ENCODE data around the gene DYTN. TPM values are rescaled to one million over a fixed set of nuclear protein-coding genes. Genes with fewer than 3 reads are reported as not detected.
"Not testable (repeated sequence)": the region's sequence is repeated elsewhere in the genome, so short reads cannot be mapped to it uniquely, and the experiment has no call there.

DYTN gene
- total and polyA plus RNA-seq, 5 donors, result not detected

DNA sequence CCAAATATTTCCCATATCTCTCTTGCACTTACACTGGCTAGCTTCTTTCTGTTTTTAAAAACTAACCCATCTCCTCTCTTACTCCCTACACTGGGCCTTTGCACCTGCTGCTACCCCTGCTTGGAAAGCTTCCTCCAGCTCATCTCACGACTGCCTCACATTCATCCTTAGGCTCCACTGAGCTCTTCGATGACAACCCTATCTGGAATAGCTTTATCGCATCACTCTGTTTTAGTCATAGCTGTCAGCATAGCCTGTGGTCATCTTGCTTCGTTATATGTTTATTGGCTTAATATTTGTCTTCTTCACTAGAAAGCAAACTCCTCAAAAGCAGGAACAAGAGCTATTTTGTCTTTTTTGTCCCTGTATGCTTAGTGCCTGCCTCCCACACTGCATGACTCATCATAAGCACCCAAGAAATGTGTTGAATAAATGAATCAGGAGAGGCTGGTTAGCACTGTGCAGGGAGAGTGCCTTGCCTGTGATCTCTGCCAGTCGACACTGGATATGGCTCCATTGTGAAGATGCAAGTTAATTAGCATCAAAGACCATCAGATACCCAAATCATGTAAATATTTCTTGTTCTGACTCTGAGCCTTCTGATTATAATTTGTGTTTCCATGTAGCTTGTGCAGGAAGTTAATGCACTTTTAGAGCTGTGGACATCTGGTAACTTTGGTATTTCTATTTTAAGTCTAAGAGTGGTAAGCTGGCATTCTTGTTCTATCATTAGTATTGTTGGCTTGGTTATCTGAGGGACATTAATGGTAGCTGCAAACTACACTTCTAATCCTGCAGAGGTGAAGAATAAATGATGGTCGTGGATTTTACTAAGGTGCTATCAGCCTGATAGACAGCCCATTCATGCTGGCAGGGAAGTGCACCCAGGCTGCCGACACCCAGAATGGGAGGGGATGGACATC is 10.3 kb upstream of the DYTN start:
- H3K27ac ChIP-seq (ENCODE audit: low read length), result no peak overlapping the region
- H3K9me3 ChIP-seq (ENCODE audit: control insufficient read depth, low read length), result no peaks in the 10 kb centered on the region
- H3K4me3 ChIP-seq (ENCODE audit: low read length), result no peak overlapping the region
- H3K27me3 ChIP-seq (ENCODE audit: control insufficient read depth, insufficient read depth), result no peaks in the 10 kb centered on the region
- intact Hi-C loops (cut with DNase I), result no loop called here
- H3K4me1 ChIP-seq (ENCODE audit: control insufficient read depth, insufficient read depth, low read length), result peaks cover 1% of the 10 kb centered on the region
- DNase-seq (no peak), ATAC-seq (peak in 1 of 2 donors; percentile 36)
- 57% methylated on average over 7 of the region's 7 CpGs for WGBS

- peaks cover 1% of the 10 kb centered on the region for H3K4me1 ChIP-seq (ENCODE audit: control insufficient read depth, insufficient read depth, low read length)
- H3K4me3 ChIP-seq (ENCODE audit: low read length), result no peak overlapping the region
- no peak overlapping the region for H3K27ac ChIP-seq (ENCODE audit: low read length)
- WGBS, result 93% methylated on average over 2 of the region's 2 CpGs
- DNase-seq (no peak), ATAC-seq (no peak)
- intact Hi-C loops (cut with DNase I), result no loop called here
- H3K9me3 ChIP-seq (ENCODE audit: control insufficient read depth, low read length), result no peaks in the 10 kb centered on the region
- H3K27me3 ChIP-seq (ENCODE audit: control insufficient read depth, insufficient read depth), result no peaks in the 10 kb centered on the region
Observed at GRCh38 chr2:206727287-206727686, 9.1 kb upstream of the DYTN start.

- H3K4me3 ChIP-seq (ENCODE audit: low read length), result no peak overlapping the region
- WGBS, result 86% methylated on average over 1 of the region's 1 CpG
- H3K27ac ChIP-seq (ENCODE audit: low read length), result no peak overlapping the region
- no peak for ATAC-seq
- no peaks in the 10 kb centered on the region for H3K9me3 ChIP-seq (ENCODE audit: control insufficient read depth, low read length)
- no peak for DNase-seq
- no peaks in the 10 kb centered on the region for H3K27me3 ChIP-seq (ENCODE audit: control insufficient read depth, insufficient read depth)
- no peaks in the 10 kb centered on the region for H3K4me1 ChIP-seq (ENCODE audit: control insufficient read depth, insufficient read depth, low read length)
- intact Hi-C loops (cut with DNase I), result no loop called here
Observed at GRCh38 chr2:206723288-206723687, 5.1 kb upstream of the DYTN start.

- no peak overlapping the region for H3K27ac ChIP-seq (ENCODE audit: low read length)
- WGBS, result 82% methylated on average over 4 of the region's 4 CpGs
- ATAC-seq (no peak), DNase-seq (no peak)
- H3K4me3 ChIP-seq (ENCODE audit: low read length), result no peak overlapping the region
- H3K4me1 ChIP-seq (ENCODE audit: control insufficient read depth, insufficient read depth, low read length), result no peaks in the 10 kb centered on the region
- no peaks in the 10 kb centered on the region for H3K27me3 ChIP-seq (ENCODE audit: control insufficient read depth, insufficient read depth)
- H3K9me3 ChIP-seq (ENCODE audit: control insufficient read depth, low read length), result no peaks in the 10 kb centered on the region
- intact Hi-C loops (cut with DNase I), result no loop called here
Observed at GRCh38 chr2:206721256-206721920, 3.2 kb upstream of the DYTN start.

- Histone ChIP-seq H3K4me3 (ENCODE audit: low read length) (no peak overlapping the region), H3K27ac (ENCODE audit: low read length) (no peak overlapping the region), H3K9me3 (ENCODE audit: control insufficient read depth, low read length) (no peaks in the 10 kb centered on the region), H3K4me1 (ENCODE audit: control insufficient read depth, insufficient read depth, low read length) (no peaks in the 10 kb centered on the region), H3K27me3 (ENCODE audit: control insufficient read depth, insufficient read depth) (no peaks in the 10 kb centered on the region)
- intact Hi-C loops (cut with DNase I), result no loop called here
- DNase-seq (no peak), ATAC-seq (no peak)
- WGBS, result 78% methylated on average over 3 of the region's 3 CpGs
Observed at GRCh38 chr2:206716623-206717022, 1.6 kb downstream of the DYTN start.

DNA sequence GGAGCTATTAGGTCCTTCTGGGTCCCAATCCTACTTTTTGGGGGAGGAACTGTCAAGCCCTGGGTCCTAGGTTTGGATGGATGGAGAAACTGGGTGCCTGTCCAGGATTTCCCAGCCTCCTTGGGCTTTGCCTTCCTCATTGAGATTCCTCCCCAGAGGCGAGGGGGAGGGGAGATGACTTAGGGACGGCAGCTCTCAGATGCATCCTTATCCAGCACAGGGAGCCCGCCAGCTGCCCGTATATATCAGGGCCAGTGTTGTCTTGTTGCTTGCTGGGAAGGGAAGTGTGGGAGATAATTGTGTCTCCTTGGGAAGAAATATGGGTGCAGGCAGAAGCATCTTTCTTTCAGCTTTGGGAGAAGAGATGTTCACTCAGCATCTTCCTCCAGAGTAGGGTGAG is 3.0 kb downstream of the DYTN start:
- H3K9me3 ChIP-seq (ENCODE audit: control insufficient read depth, low read length); ATAC-seq; H3K4me3 ChIP-seq (ENCODE audit: low read length); H3K27me3 ChIP-seq (ENCODE audit: control insufficient read depth, insufficient read depth); intact Hi-C loops (cut with DNase I); H3K27ac ChIP-seq (ENCODE audit: low read length); H3K4me1 ChIP-seq (ENCODE audit: control insufficient read depth, insufficient read depth, low read length); DNase-seq: not testable (repeated sequence)
- 43% methylated on average over 4 of the region's 4 CpGs for WGBS

GRCh38 chr2:206713746-206714145 is 4.5 kb downstream of the DYTN start:
- H3K27me3 ChIP-seq (ENCODE audit: control insufficient read depth, insufficient read depth), result peaks cover 2% of the 10 kb centered on the region
- no peak overlapping the region for H3K4me3 ChIP-seq (ENCODE audit: low read length)
- no peak for ATAC-seq
- H3K4me1 ChIP-seq (ENCODE audit: control insufficient read depth, insufficient read depth, low read length), result no peaks in the 10 kb centered on the region
- DNase-seq, result no peak
- H3K27ac ChIP-seq (ENCODE audit: low read length), result no peak overlapping the region
- no peaks in the 10 kb centered on the region for H3K9me3 ChIP-seq (ENCODE audit: control insufficient read depth, low read length)
- WGBS, result 67% methylated on average over 4 of the region's 4 CpGs
- intact Hi-C loops (cut with DNase I), result no loop called here

- ATAC-seq, result no peak
- Histone ChIP-seq H3K4me3 (ENCODE audit: low read length) (no peak overlapping the region), H3K9me3 (ENCODE audit: control insufficient read depth, low read length) (no peaks in the 10 kb centered on the region), H3K4me1 (ENCODE audit: control insufficient read depth, insufficient read depth, low read length) (no peaks in the 10 kb centered on the region), H3K27ac (ENCODE audit: low read length) (no peak overlapping the region), H3K27me3 (ENCODE audit: control insufficient read depth, insufficient read depth) (peaks cover 2% of the 10 kb centered on the region)
- WGBS, result 70% methylated on average over 5 of the region's 5 CpGs
- intact Hi-C loops (cut with DNase I), result no loop called here
- DNase-seq, result no peak
Observed at GRCh38 chr2:206708286-206708685, 9.9 kb downstream of the DYTN start.

DNA sequence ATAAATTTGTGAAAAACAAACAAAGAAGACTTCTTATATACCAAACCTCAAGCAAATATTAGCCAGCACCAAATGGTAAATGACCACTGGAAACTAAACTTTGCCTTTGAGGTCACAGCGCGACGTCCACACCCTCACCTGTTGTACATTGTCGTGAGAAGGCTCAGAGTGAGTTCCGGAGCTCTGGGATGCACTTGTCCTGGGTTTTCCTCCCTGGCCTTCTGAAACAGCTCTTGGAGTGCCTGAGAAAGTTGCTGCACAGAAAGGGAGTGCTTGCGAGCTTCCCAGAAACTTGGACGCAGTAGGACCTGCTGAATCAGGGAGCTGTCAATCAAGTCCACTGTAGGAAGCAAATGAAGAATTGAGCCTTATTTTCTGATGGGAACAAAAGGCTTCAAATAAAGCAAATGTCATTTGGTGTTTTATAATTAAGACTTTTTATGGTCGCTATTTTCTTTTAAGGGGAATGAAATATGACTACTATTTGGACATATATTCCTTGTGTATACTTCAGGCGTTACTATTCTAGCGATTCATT is 11.0 kb downstream of the DYTN start:
- Histone ChIP-seq H3K27ac (ENCODE audit: low read length) (no peak overlapping the region), H3K4me3 (ENCODE audit: low read length) (no peak overlapping the region), H3K27me3 (ENCODE audit: control insufficient read depth, insufficient read depth) (peaks cover 2% of the 10 kb centered on the region), H3K9me3 (ENCODE audit: control insufficient read depth, low read length) (no peaks in the 10 kb centered on the region), H3K4me1 (ENCODE audit: control insufficient read depth, insufficient read depth, low read length) (no peaks in the 10 kb centered on the region)
- intact Hi-C loops (cut with DNase I), result no loop called here
- WGBS, result 78% methylated on average over 10 of the region's 10 CpGs
- DNase-seq, result no peak
- ATAC-seq, result no peak

DNA sequence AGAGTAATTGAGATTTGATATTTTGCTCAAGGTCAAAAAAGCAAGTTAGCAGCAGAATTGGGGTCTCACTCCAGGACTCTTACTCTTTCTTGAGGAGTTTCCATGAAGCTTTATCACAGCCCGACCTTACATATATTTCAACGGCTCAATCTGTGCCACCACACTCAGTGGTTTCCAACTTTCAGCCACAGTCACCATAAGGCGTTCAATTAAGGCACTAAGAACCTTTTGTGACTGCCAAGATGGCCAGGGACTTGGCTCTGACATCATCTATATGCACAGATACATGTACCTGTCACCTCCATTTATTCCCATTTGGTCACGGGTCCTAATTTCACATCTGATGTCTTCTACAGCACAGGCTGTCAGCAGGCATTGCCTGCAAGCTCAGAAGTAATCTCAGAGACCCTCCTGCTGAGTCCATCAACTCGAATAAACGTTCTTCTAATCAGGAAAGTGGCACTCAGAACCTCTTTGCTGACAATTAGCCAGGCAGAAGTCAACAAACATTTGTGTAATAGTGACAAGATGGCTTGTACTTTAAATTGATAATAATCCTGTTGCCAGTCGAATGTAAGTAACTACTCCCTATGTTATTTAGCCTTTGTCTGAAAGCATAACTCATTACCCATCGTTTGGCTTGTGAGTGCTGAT is 16.1 kb downstream of the DYTN start:
- Histone ChIP-seq H3K27ac (ENCODE audit: low read length) (no peak overlapping the region), H3K4me1 (ENCODE audit: control insufficient read depth, insufficient read depth, low read length) (no peaks in the 10 kb centered on the region), H3K27me3 (ENCODE audit: control insufficient read depth, insufficient read depth) (no peaks in the 10 kb centered on the region), H3K4me3 (ENCODE audit: low read length) (no peak overlapping the region), H3K9me3 (ENCODE audit: control insufficient read depth, low read length) (no peaks in the 10 kb centered on the region)
- no peak for ATAC-seq
- intact Hi-C loops (cut with DNase I), result no loop called here
- no peak for DNase-seq
- WGBS, result 53% methylated on average over 8 of the region's 8 CpGs

- no peaks in the 10 kb centered on the region for H3K27me3 ChIP-seq (ENCODE audit: control insufficient read depth, insufficient read depth)
- 36% methylated on average over 8 of the region's 8 CpGs for WGBS
- H3K27ac ChIP-seq (ENCODE audit: low read length), result no peak overlapping the region
- no peak for DNase-seq
- intact Hi-C loops (cut with DNase I), result no loop called here
- H3K4me1 ChIP-seq (ENCODE audit: control insufficient read depth, insufficient read depth, low read length), result no peaks in the 10 kb centered on the region
- no peak for ATAC-seq
- no peaks in the 10 kb centered on the region for H3K9me3 ChIP-seq (ENCODE audit: control insufficient read depth, low read length)
- H3K4me3 ChIP-seq (ENCODE audit: low read length), result no peak overlapping the region
Observed at GRCh38 chr2:206700156-206700555, 18.0 kb downstream of the DYTN start.
